GM12891 (cell line): ENCODE measurements around the gene MRPL54.

Source experiments
- DNase-seq: peaks from one replicate; pipeline ENCODE4 v3.0.0; 2011; ENCODE audit warnings: low spot score; ENCODE audit not compliant: insufficient read length
- FAIRE-seq: peaks from 2 replicates; lab custom pipeline; 2011; peaks lifted over from hg19 to GRCh38; lab: Jason Lieb, UNC
- PAX5 ChIP-seq: IDR thresholded peaks from 2 replicates; pipeline ENCODE4 v1.6.1; 2011; ENCODE audit warnings: low read length, moderate library complexity, mild to moderate bottlenecking; ENCODE audit not compliant: insufficient read depth, severe bottlenecking
- POLR2A ChIP-seq: IDR thresholded peaks from 2 replicates; pipeline ENCODE4 v1.6.1; 2011; ENCODE audit warnings: low read depth, low read length, control low read depth
- POLR2AphosphoS5 ChIP-seq: IDR thresholded peaks from 2 replicates; pipeline ENCODE4 v1.6.1; 2011; ENCODE audit warnings: low read depth, low read length, control low read depth
- POU2F2 ChIP-seq: IDR thresholded peaks from 2 replicates; pipeline ENCODE4 v1.6.1; 2011; ENCODE audit warnings: low read depth, mild to moderate bottlenecking, control low read depth, low read length, moderate library complexity
- SPI1 ChIP-seq: IDR thresholded peaks from 2 replicates; pipeline ENCODE4 v1.6.1; 2011; ENCODE audit warnings: low read depth, low read length, control low read depth
- TAF1 ChIP-seq: IDR thresholded peaks from 2 replicates; pipeline ENCODE4 v1.6.1; 2011; ENCODE audit warnings: low read depth, low read length, control low read depth

MRPL54 gene

DNA sequence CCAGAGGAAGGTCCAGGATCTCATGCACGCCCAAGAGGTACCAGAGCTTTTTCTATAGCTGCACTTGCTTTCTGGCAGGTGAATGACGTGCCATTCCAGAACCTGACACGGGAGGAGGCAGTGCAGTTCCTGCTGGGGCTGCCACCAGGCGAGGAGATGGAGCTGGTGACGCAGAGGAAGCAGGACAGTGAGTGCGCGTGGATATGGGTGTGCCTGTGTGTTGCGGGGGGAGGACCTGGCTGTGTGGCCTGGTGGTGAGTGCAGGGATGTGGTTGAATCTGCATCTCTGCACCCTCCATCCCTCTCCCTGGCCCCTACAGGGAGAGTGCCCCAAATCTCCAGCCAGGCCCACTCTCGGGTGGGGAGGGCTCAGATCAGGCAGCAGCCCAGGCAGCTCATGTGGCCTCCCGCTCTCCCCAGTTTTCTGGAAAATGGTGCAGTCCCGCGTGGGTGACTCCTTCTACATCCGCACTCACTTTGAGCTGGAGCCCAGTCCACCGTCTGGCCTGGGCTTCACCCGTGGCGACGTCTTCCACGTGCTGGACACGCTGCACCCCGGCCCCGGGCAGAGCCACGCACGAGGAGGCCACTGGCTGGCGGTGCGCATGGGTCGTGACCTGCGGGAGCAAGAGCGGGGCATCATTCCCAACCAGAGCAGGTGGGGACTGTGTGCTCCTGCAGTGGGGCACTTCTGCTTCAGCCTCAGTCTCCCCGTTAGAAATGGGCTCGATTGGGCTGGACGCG is 23.8 kb upstream of the MRPL54 start:
- no peak for DNase-seq
- no peak for FAIRE-seq
- no peak for TF ChIP-seq POLR2A
- no peak for TF ChIP-seq POU2F2
- no peak for TF ChIP-seq TAF1
- TF ChIP-seq PAX5: no peak
- TF ChIP-seq POLR2AphosphoS5: no peak
- TF ChIP-seq SPI1: no peak

- DNase-seq: no peak
- TF ChIP-seq POU2F2 (no peak), TAF1 (no peak), SPI1 (no peak), POLR2A (no peak), PAX5 (no peak), POLR2AphosphoS5 (no peak)
- FAIRE-seq: no peak
Observed at GRCh38 chr19:3740431-3740830, 22.1 kb upstream of the MRPL54 start.

GRCh38 chr19:3743486-3743885 is 19.0 kb upstream of the MRPL54 start:
- peak; percentile 64 for FAIRE-seq
- DNase-seq: no peak
- no peak for TF ChIP-seq POLR2AphosphoS5
- TF ChIP-seq SPI1: no peak
- TF ChIP-seq POU2F2: no peak
- no peak for TF ChIP-seq PAX5
- no peak for TF ChIP-seq POLR2A
- TF ChIP-seq TAF1: no peak

DNA sequence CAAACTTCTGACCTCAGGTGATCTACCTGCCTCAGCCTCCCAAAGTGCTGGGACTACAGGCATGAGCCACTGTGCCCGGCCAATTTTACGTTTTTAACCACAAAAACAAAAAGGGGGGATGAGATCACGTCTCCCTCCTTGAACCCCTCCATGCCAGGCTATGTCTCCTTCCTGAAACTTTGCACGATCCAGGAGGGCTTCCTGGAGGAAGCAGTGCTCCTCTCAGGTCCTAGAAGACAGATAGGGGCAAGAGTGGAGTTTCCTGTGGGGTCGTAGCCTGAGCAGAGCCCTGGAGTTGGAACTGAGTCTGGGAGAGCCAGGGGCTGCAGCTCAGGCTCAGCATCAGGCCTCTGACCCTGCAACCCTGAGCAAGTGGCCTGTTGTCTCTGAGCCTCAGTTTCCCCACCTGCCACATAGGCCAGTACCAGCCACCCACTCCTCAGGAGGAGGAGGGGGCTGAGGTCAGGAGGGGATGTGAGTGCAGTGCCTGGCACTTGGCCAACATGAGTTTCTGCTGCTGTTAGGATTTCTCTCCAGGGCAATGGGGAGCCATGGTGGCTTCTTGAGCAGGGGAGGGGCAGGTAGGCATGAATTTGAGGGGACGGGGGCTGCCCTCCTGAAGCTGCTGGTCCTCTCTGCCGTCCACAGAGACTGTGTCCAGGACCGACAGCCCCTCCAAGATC is 17.0 kb upstream of the MRPL54 start:
- FAIRE-seq (no peak), DNase-seq (no peak)

DNA sequence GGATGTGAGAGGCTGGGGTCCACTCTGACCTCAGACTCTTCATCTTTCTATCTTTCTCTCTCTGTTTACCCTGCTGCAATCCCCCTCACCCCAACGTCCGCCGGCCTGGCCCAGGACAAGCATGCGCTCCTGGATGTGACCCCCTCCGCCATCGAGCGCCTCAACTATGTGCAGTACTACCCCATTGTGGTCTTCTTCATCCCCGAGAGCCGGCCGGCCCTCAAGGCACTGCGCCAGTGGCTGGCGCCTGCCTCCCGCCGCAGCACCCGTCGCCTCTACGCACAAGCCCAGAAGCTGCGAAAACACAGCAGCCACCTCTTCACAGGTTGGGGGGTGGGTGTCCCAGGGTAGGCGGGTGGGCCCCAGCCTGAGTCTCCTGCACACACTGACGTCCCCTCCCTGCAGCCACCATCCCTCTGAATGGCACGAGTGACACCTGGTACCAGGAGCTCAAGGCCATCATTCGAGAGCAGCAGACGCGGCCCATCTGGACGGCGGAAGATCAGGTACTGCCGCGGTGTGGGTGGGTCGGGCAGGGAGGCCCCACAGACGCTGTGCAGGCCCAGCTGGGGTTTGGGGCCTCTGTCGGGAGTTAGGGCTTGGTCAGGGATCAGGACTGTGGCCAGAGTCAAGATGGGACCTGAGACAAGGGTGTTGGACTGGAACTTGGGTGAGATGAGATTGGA is 16.0 kb upstream of the MRPL54 start:
- FAIRE-seq: no peak
- TF ChIP-seq PAX5 (no peak), SPI1 (no peak), POU2F2 (no peak)
- DNase-seq: no peak

More for the DNA sequence above, 17.0 kb upstream of the MRPL54 start:
- TF ChIP-seq TAF1 (no peak), POLR2AphosphoS5 (no peak), SPI1 (no peak)

GRCh38 chr19:3748965-3749364 is 13.5 kb upstream of the MRPL54 start:
- DNase-seq: no peak
- no peak for FAIRE-seq
- no peak for TF ChIP-seq TAF1
- no peak for TF ChIP-seq POU2F2
- no peak for TF ChIP-seq POLR2A
- no peak for TF ChIP-seq POLR2AphosphoS5
- no peak for TF ChIP-seq PAX5
- no peak for TF ChIP-seq SPI1

DNA sequence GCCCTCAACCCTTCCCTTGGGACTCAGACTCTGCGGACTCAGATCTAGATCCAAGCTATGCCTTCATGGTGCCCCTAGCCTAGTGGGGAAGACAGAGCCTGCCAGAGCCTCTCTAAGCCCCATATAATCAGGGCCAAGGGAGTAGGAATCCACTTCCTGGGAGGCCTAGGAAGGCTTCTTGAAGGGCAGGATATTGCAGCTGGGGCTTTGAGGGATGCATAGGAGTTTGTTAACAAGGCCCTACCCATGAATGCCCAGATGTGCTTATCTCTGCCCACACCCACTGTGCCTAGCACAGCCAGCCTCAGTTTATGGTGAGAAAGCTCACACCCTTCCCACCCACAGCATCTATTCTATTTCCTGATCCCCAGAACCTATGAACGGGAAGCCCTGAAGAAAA is 12.3 kb upstream of the MRPL54 start:
- FAIRE-seq (no peak), DNase-seq (no peak)
- TF ChIP-seq POLR2AphosphoS5 (no peak), POU2F2 (no peak), SPI1 (no peak), PAX5 (no peak), POLR2A (no peak), TAF1 (no peak)

DNA sequence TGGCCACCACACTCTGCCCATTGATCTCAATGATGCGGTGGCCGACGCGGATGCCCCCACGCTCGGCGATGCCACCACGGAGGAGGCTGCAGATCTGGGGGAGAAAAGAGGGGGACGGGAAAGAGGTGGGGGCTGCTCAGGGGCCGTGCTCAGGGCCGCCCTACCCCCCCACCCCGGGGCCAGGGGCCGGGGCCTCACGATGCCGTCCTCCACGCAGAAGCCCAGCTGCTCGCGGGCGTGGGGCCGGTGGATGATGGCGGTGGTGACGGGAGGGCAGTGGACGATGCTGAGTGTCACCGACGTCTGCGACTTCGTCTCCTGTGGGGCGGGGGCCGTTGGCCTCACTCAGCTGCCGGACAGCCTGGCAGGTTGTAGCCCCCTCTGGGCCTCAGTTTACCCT is 11.2 kb upstream of the MRPL54 start:
- no peak for DNase-seq
- no peak for FAIRE-seq
- no peak for TF ChIP-seq POLR2AphosphoS5
- no peak for TF ChIP-seq POU2F2
- no peak for TF ChIP-seq TAF1
- no peak for TF ChIP-seq SPI1
- no peak for TF ChIP-seq PAX5
- no peak for TF ChIP-seq POLR2A

GRCh38 chr19:3752492-3752891 is 10.0 kb upstream of the MRPL54 start:
- no peak for TF ChIP-seq PAX5
- TF ChIP-seq POLR2A: no peak
- TF ChIP-seq POU2F2: no peak
- TF ChIP-seq POLR2AphosphoS5: no peak
- no peak for TF ChIP-seq SPI1
- no peak for TF ChIP-seq TAF1
- DNase-seq (no peak), FAIRE-seq (no peak)
